SJSA1 (cell line): ENCODE data around the gene MED12. TPM values are rescaled to one million over a fixed set of nuclear protein-coding genes. Genes with fewer than 3 reads are reported as not detected.

Experiments
- DNase-seq, 2 experiments: peaks; one replicate each; pipeline ENCODE4 v3.0.0-alpha.2; 2015 to 2020; ENCODE audit warnings: low spot score in 2 of 2, low read depth in 1 of 2
- H3K27ac ChIP-seq: fragments of 250-450 bp; sonication (Bioruptor Pico); 2 replicates; pipeline ENCODE4 v1.5.1; 2020; ENCODE audit warnings: mild to moderate bottlenecking, moderate library complexity
- H3K27me3 ChIP-seq: fragments of 250-450 bp; sonication (Bioruptor Pico); replicated peaks from 2 replicates; pipeline ENCODE4 v1.5.1; 2020; ENCODE audit warnings: mild to moderate bottlenecking, moderate library complexity
- H3K36me3 ChIP-seq: fragments of 250-450 bp; sonication (Bioruptor Pico); 2 replicates; pipeline ENCODE4 v1.5.1; 2020; ENCODE audit warnings: mild to moderate bottlenecking
- H3K4me1 ChIP-seq: fragments of 250-450 bp; sonication (Bioruptor Pico); replicated peaks from 2 replicates; pipeline ENCODE4 v1.6.1; 2021; ENCODE audit warnings: mild to moderate bottlenecking
- H3K4me3 ChIP-seq: fragments of 250-450 bp; sonication (Bioruptor Pico); 2 replicates; pipeline ENCODE4 v1.5.1; 2020; ENCODE audit warnings: mild to moderate bottlenecking
- H3K9me3 ChIP-seq: fragments of 250-450 bp; sonication (Bioruptor Pico); replicated peaks from 2 replicates; pipeline ENCODE4 v1.5.1; 2020; ENCODE audit warnings: mild to moderate bottlenecking
- total RNA-seq: library from RNA; depleted of rRNA; stranded (reverse); fragments of >200 nt; shearing (Covaris generic); gene quantifications from 2 replicates; pipeline ENCODE4 v1.2.3, GENCODE V29; 2014

Gene MED12
- total RNA-seq, 1 experiment from 2014 or later: not detected

DNA sequence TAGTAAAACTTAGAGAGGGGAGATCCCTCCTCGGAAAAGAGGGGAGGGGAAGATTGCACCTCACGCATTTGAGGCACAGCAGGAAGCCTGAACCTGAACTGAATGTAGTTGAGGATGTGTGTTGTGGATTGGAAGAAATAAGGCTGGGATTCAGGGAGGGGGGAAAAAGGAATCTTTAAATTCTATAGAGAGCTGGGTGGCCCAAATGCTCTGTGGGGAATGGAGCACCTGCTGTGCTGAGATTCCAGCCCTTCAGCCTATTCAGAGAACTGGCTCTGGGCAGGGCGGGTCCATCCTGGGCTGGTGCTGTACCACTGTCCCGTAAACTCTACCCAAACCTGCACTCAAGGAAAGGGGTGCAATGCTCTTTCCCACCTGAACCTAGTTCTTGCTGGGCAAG lies 18.7 kb upstream of the MED12 start:
- Histone ChIP-seq H3K27me3 (no peaks in the 10 kb centered on the region), H3K4me3 (no peak overlapping the region), H3K9me3 (no peaks in the 10 kb centered on the region), H3K36me3 (no peaks in the 10 kb centered on the region), H3K4me1 (no peaks in the 10 kb centered on the region), H3K27ac (no peak overlapping the region)
- no peak for DNase-seq

DNA sequence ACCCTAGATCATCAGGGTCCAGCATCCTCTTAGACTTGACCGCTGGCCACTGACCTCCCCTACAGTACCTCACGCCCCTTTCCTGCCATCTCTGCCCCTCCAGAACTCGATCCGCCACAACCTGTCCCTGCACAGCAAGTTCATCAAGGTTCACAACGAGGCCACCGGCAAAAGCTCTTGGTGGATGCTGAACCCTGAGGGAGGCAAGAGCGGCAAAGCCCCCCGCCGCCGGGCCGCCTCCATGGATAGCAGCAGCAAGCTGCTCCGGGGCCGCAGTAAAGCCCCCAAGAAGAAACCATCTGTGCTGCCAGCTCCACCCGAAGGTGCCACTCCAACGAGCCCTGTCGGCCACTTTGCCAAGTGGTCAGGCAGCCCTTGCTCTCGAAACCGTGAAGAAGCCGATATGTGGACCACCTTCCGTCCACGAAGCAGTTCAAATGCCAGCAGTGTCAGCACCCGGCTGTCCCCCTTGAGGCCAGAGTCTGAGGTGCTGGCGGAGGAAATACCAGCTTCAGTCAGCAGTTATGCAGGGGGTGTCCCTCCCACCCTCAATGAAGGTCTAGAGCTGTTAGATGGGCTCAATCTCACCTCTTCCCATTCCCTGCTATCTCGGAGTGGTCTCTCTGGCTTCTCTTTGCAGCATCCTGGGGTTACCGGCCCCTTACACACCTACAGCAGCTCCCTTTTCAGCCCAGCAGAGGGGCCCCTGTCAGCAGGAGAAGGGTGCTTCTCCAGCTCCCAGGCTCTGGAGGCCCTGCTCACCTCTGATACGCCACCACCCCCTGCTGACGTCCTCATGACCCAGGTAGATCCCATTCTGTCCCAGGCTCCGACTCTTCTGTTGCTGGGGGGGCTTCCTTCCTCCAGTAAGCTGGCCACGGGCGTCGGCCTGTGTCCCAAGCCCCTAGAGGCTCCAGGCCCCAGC lies 17.6 kb upstream of the MED12 start:
- Histone ChIP-seq H3K9me3 (no peaks in the 10 kb centered on the region), H3K27me3 (no peaks in the 10 kb centered on the region), H3K4me3 (no peak overlapping the region), H3K36me3 (no peaks in the 10 kb centered on the region), H3K4me1 (no peaks in the 10 kb centered on the region), H3K27ac (no peak overlapping the region)
- no peak for DNase-seq

DNA sequence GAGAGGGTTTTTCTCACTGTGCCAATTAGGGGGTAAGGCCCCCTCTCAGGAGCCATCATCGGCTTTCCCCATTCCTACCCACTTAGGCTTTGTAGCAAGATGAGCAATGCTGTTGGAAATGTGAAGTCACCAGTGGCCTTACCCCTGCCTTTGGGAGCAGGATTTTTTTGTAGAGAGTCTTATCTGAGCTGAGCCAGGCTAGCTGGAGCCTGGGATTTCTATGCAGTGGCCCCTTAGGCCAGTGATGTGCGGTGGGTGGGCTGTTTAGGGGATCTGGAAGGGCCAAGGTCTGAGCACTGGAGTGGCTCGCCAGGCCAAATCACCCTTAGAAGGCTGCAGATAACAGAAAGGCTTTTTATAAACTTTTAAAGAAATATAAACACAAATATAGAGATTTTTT lies 16.1 kb upstream of the MED12 start:
- no peak overlapping the region for H3K27ac ChIP-seq

DNA sequence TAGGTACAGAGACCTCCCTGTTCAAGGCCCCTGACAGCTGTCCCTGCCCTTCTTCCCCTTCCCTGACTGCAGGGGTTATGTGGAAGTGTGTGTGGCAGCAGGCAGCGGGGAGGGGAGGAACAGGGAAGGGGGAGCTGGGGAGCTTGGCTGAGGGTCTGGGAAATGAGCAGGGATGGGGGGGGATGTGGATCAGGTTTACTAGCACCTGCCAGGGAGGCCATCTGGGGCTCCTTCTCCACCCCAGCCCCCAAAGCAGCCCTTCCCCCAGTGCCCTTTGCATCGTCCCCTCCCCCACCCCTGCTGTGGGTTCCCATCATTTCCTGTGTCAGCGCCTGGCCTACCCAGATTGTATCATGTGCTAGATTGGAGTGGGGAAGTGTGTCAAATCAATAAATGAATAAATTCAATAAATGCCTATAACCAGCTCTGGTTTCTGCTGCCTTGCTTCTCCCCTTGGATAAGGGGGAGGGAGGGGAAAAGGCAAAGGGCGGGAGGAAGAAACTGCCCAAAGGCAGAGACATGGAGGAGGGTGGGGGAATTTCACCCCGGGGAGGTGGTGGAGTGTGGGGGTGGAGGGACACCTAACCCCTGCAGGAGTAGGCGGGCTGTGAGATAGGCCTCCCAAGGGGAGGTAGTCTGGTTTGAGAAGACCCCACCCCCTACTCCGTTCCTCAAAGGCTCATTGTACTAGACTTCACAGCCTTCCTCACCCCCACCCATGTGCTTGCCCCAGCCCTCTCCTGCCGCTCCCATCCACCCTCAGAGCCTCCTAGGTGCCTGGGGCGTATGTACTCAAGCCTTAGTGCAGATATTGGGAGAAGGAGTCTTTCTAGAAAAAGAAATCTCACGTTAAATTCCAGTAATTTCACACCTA lies 15.0 kb upstream of the MED12 start:
- H3K4me3 ChIP-seq: no peak overlapping the region
- no peak for DNase-seq
- no peak overlapping the region for H3K27ac ChIP-seq

More for the DNA sequence above, 16.1 kb upstream of the MED12 start:
- H3K4me3 ChIP-seq: no peak overlapping the region
- H3K9me3 ChIP-seq: no peaks in the 10 kb centered on the region
- no peaks in the 10 kb centered on the region for H3K4me1 ChIP-seq
- no peaks in the 10 kb centered on the region for H3K27me3 ChIP-seq
- H3K36me3 ChIP-seq: no peaks in the 10 kb centered on the region
- DNase-seq: no peak

DNA sequence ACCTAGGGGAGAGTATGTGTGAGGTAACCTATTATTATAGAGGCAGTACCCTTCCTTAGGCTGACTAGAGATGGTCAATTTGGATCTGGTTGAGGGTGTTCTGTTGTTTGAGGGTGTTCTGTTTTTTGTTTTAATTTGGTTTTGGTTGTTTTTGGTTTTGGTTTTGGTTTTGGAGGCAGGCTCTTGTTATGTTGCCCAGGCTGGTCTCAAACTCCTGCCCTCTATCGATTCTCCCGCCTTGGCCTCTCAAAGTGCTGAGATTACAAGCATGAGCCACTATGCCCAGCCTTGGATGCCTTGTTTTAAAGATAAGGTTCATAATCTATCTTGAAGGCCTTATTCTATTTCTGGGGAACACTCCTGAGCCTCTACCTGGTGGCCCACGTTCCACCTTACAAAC lies 12.8 kb upstream of the MED12 start:
- no peaks in the 10 kb centered on the region for H3K36me3 ChIP-seq
- H3K4me3 ChIP-seq: no peak overlapping the region
- no peak overlapping the region for H3K27ac ChIP-seq
- no peaks in the 10 kb centered on the region for H3K27me3 ChIP-seq
- H3K4me1 ChIP-seq: no peaks in the 10 kb centered on the region
- no peaks in the 10 kb centered on the region for H3K9me3 ChIP-seq
- DNase-seq: no peak

More for the DNA sequence above, 15.0 kb upstream of the MED12 start:
- H3K36me3 ChIP-seq: no peaks in the 10 kb centered on the region
- H3K27me3 ChIP-seq: no peaks in the 10 kb centered on the region
- H3K4me1 ChIP-seq: no peaks in the 10 kb centered on the region
- H3K9me3 ChIP-seq: no peaks in the 10 kb centered on the region

DNA sequence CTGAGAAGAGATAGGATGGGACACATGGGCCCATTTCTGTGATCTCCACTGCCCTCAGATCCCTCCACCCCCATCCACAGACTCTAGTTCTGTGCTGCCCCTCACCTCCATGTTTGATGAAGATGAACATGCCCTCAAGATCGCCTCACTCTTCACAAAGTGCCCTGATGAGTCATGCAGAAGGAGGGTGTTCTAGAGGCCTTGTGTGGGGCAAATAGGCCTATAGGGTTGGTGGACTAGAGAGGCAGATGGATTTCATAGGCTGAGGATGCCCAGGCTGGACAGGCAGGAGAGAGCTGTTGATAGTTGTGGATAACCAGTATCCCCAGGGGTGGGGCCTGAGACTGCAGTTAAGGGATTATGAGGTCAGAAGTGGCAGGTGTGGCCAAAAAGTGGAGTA lies 12.0 kb upstream of the MED12 start, which contains the start of gene CXorf65:
Gene CXorf65, minus strand, starts transcription at position 314 of the 400 bp plus-strand sequence. Its CDS starts 184 bp downstream, at position 130.
- H3K4me3 ChIP-seq: no peak within 1 kb of the TSS
- DNase-seq: no peak
- no peaks in the 10 kb centered on the region for H3K36me3 ChIP-seq
- H3K27ac ChIP-seq: no peak within 1 kb of the TSS
- no peaks in the 10 kb centered on the region for H3K4me1 ChIP-seq
- no peaks in the 10 kb centered on the region for H3K9me3 ChIP-seq
- H3K27me3 ChIP-seq: no peaks in the 10 kb centered on the region

DNA sequence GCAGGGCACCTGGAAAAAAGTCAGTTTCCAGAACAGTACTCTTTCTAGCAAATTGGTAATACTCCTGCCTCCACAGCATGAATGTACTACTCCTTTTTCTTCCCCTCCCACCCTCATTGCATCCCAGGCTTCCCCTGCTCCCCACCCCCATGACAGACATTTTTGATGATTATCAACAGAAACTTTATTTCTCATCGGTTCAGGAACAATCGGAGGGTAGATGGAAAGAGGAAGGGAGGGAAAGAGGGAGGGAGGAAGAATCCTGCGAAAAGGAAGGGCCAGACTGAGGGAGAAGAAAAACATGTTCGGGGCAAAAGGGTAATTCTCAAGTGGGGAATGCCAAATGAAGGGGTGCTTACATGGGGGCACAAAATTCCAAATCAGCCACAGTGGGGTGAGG lies 11.2 kb upstream of the MED12 start:
- Histone ChIP-seq H3K4me3 (no peak overlapping the region), H3K27me3 (no peaks in the 10 kb centered on the region), H3K36me3 (no peaks in the 10 kb centered on the region), H3K9me3 (no peaks in the 10 kb centered on the region), H3K27ac (no peak overlapping the region), H3K4me1 (no peaks in the 10 kb centered on the region)
- DNase-seq: no peak

DNA sequence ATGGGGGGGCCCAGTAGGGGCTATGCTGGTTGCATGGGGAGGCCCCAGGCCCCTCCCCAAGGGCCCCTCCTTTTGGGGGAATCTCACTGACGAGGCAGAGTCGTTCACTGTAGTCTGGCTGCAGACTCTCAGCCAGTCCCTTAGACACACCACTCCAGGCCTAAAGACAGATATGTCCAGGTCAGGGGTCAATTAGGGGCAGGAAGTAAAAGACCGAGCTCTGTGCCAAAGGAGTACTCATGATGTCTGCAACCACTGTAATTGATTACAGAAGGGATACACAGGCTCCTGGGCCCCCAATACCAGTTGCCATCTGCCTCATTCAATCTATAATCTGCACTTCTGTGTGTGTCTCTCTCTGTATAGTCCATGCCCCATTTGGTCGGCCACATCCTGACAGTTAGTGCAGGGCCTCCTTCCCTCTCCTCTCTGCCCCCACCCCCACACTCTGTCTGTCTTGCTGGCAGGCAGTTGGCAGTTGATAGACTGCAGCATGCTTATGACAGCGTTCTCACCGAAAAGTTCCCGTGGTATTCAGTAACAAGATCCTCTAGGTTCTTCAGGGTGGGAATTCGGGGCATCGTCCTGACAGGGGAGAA lies 10.5 kb upstream of the MED12 start:
- no peaks in the 10 kb centered on the region for H3K27me3 ChIP-seq
- no peaks in the 10 kb centered on the region for H3K36me3 ChIP-seq
- no peaks in the 10 kb centered on the region for H3K9me3 ChIP-seq
- no peak overlapping the region for H3K4me3 ChIP-seq
- no peak overlapping the region for H3K27ac ChIP-seq
- no peak for DNase-seq
- no peaks in the 10 kb centered on the region for H3K4me1 ChIP-seq

DNA sequence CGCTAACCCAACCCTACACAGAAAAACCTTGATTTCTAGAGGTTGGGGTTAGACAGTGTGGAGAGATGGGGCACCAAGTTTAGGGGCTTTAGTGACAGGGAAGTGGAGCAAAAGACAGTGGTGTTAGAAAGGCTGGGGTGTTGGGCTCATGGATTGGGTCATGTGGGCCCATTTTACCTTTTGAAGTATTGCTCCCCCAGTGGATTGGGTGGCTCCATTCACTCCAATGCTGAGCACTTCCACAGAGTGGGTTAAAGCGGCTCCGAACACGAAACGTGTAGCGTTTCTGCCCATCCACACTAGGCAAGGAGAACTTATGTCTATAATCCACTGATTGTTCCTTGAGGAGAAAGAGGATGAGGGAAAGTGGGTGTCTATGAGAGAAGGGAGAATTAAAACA lies 9.3 kb upstream of the MED12 start:
- Histone ChIP-seq H3K9me3 (no peaks in the 10 kb centered on the region), H3K36me3 (no peaks in the 10 kb centered on the region), H3K4me3 (no peak overlapping the region), H3K27me3 (no peaks in the 10 kb centered on the region), H3K27ac (no peak overlapping the region), H3K4me1 (no peaks in the 10 kb centered on the region)
- DNase-seq: no peak

DNA sequence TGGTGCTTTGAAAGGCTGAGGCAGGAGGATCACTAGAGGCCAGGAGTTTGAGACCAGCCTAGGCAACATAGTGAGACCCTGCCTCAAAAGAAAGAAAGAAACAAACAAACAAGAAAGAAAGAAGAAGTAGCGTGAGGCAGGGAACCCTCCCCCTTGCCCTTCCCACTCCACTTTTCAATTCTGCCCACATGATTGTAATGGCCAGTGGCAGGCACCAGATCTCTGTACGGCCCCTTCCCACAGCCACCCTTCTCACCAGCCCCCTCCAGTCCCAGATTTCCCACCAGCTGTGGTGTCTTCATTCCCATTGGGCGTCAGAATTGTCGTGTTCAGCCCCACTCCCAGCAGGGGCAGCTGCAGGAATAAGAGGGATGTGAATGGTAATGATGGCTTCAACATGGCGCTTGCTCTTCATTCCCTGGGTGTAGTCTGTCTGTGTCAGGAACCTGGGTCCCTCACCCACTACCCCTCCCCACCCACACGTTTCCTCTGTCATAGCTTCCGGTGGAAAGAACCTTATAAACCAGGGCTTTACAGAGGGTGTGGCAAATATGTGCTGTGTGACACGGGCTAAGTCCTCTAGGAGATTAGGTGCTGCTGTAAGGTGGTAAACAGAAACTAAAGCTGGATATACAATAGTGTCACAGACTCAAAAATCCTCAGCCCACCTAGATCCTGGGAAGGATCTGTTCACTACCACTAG lies 7.1 kb upstream of the MED12 start, which contains the start of gene IL2RG:
Gene IL2RG, minus strand, starts transcription at position 437 of the 703 bp plus-strand sequence. Its CDS starts 38 bp downstream, at position 399.
- H3K4me1 ChIP-seq: no peaks in the 10 kb centered on the region
- no peaks in the 10 kb centered on the region for H3K9me3 ChIP-seq
- H3K27me3 ChIP-seq: no peaks in the 10 kb centered on the region
- H3K36me3 ChIP-seq: no peaks in the 10 kb centered on the region
- DNase-seq: no peak
- no peak within 1 kb of the TSS for H3K27ac ChIP-seq
- H3K4me3 ChIP-seq: no peak within 1 kb of the TSS

DNA sequence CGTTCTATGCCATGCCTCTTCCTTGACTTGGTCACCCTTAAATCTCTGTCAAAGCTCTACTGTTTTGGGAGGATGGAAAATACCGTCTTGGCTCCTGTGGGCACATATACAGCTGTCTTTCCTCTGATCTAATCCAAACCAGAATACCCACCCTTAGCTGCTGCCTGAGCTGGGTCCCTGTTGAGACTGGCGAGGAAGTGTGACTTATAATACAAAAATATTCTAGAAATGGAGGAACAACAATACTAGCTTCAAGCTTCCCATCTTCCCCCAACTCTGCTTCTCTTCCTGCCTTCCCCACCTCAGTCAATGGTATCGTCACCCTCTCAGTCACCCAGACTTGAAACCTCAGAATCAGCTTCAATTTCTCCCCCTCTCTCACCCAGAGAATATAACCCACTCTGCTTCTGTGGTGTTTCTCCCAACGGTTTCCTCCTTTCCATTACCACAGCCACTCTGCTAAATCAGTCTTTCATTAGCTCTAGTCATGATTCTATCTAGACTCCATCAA lies 6.4 kb upstream of the MED12 start:
- Histone ChIP-seq H3K36me3 (no peaks in the 10 kb centered on the region), H3K27ac (no peak overlapping the region), H3K9me3 (no peaks in the 10 kb centered on the region), H3K4me1 (no peaks in the 10 kb centered on the region), H3K4me3 (no peak overlapping the region), H3K27me3 (no peaks in the 10 kb centered on the region)
- no peak for DNase-seq

DNA sequence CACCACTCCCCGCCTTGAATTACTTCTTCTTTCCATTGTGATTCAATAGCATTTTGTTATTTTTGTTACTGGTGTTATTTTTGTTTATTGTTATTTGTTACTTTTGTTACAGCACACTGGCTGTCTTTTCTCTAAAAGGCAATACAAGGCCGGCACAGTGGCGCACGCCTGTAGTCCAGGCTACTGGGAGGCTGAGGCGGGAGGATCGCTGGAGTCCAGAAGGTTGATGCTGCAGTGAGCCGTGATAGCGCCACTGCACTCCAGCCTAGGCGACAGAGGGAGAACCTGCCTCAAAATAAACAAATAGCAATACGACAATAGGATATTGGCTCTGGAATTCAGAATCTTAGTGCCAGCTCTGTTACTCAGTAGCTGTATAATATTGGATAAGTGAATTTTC lies 1.0 kb upstream of the MED12 start:
- no peak overlapping the region for H3K27ac ChIP-seq
- no peaks in the 10 kb centered on the region for H3K36me3 ChIP-seq
- H3K4me3 ChIP-seq: no peak overlapping the region
- no peaks in the 10 kb centered on the region for H3K9me3 ChIP-seq
- H3K27me3 ChIP-seq: no peaks in the 10 kb centered on the region
- no peak for DNase-seq
- H3K4me1 ChIP-seq: no peaks in the 10 kb centered on the region

DNA sequence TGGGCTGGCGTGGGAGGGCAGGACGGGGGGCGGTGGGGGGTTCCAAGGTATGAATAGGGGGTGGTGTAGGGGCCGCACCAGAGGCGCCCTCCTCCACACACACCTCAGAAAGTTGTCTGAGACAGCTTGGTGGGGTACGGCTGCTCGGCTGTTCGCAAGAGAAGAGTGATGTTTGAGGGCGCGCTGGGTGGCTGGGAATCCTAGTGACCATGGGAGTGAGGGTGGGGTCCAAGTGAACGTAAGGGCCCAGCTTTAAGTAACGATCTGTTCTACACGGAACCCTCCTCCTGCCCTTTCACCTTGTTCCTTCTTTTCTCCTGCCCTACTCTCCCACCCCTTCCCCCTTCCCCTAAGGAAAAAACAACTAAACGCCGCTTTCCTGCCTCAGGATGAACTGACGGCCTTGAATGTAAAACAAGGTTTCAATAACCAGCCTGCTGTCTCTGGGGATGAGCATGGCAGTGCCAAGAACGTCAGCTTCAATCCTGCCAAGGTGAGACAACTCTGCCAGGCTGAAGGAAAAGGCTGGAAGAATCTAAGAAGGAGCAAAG lies 664 bp downstream of the MED12 start:
- H3K4me3 ChIP-seq: no peak overlapping the region
- H3K9me3 ChIP-seq: no peaks in the 10 kb centered on the region
- no peaks in the 10 kb centered on the region for H3K36me3 ChIP-seq
- no peak for DNase-seq
- H3K4me1 ChIP-seq: no peaks in the 10 kb centered on the region
- no peak overlapping the region for H3K27ac ChIP-seq
- no peaks in the 10 kb centered on the region for H3K27me3 ChIP-seq
